ENCODE results near the gene NELFE. TPM values are rescaled to one million over a fixed set of nuclear protein-coding genes. Genes with fewer than 3 reads are reported as not detected.

Gene NELFE
- polyA plus RNA-seq, 1 donor (not counting 4 experiments of a cell fraction or from before 2014, with no cell fraction given) = 51.9 TPM

DNA sequence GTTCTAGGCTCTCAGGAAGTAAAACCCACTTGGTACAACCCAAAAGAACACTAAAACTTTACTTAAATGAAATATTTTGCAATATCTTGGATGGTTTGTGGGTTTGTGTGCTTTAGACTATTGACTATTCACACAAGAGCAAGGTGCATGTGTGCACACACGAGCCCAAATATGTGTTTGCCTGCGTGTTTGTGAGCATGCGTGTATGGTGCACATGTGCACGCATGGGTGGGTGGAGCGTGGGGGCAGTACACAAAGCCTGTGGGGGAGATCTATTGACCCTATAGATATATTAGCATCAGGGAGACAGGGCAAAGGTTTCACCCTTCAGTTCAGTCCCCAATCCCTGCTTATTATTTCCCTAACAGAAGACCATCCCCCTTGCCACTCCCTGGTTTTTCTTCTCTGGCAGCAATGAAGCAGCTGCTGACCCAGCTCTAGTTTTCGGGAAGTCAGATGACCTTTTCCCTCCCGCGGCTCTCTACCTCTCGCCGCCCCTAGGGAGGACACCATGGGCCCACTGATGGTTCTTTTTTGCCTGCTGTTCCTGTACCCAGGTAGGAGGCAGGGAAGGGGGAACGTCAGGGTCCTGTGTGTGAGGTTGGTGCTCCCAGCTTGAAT, 31.4 kb downstream of the NELFE start, which contains the start of gene C2:
C2 (plus strand) TSS at position 476 of the 621 bp plus-strand sequence; CDS start at position 512, 36 bp downstream.
- no peak for TF ChIP-seq EZH2 (IDR thresholded peaks at IDR 0.05; ENCODE audit: low read length)
- TF ChIP-seq, protein P1, sequence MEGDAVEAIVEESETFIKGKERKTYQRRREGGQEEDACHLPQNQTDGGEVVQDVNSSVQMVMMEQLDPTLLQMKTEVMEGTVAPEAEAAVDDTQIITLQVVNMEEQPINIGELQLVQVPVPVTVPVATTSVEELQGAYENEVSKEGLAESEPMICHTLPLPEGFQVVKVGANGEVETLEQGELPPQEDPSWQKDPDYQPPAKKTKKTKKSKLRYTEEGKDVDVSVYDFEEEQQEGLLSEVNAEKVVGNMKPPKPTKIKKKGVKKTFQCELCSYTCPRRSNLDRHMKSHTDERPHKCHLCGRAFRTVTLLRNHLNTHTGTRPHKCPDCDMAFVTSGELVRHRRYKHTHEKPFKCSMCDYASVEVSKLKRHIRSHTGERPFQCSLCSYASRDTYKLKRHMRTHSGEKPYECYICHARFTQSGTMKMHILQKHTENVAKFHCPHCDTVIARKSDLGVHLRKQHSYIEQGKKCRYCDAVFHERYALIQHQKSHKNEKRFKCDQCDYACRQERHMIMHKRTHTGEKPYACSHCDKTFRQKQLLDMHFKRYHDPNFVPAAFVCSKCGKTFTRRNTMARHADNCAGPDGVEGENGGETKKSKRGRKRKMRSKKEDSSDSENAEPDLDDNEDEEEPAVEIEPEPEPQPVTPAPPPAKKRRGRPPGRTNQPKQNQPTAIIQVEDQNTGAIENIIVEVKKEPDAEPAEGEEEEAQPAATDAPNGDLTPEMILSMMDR (optimal IDR thresholded peaks at IDR 0.05 in 1 of 3, IDR thresholded peaks at IDR 0.05 in 1 of 3, conservative IDR thresholded peaks at IDR 0.05 in 1 of 3; ENCODE audit: extremely low read depth in 1 of 3, insufficient read depth in 2 of 3, low read length in 3 of 3) = no peak
- dilution Hi-C loops (cut with MboI; ENCODE audit: extremely low pct_ligation_motif_present, low sequenced_read_pairs) = no loop called here
- no peak within 1 kb of the TSS for H3K4me2 ChIP-seq (ENCODE audit: control insufficient read depth, extremely low read depth, insufficient read depth, low read depth, low read length)
- H3K27me3 ChIP-seq (ENCODE audit: control insufficient read depth, extremely low read depth, insufficient read depth, low read length) = peaks cover 7% of the 10 kb centered on the region
- FAIRE-seq (no peak), DNase-seq (ENCODE audit: low read depth, low spot score) (no peak)
- H4K20me1 ChIP-seq (ENCODE audit: control insufficient read depth, extremely low read depth, insufficient read depth, low read length) = no peaks in the 10 kb centered on the region
- no peak within 1 kb of the TSS for H3K9ac ChIP-seq (ENCODE audit: control insufficient read depth, extremely low read depth, insufficient read depth, low read length)
- no peak within 1 kb of the TSS for H3K4me3 ChIP-seq (ENCODE audit: control insufficient read depth in 2 of 3, extremely low read depth in 1 of 3, insufficient read depth in 2 of 3, low read depth in 1 of 3, low read length in 3 of 3)
- H3K79me2 ChIP-seq (ENCODE audit: control insufficient read depth, insufficient read depth, low read length) = no peaks in the 10 kb centered on the region
- H3K9me1 ChIP-seq (ENCODE audit: control insufficient read depth, extremely low read depth, insufficient read depth, low read length) = no peaks in the 10 kb centered on the region
- no peaks in the 10 kb centered on the region for H3K36me3 ChIP-seq (ENCODE audit: control insufficient read depth in 2 of 2, extremely low read depth in 1 of 2, insufficient read depth in 2 of 2, low read length in 2 of 2)
- no peak within 1 kb of the TSS for H3K27ac ChIP-seq (ENCODE audit: control insufficient read depth, insufficient read depth, low read length)
- H2AFZ ChIP-seq (ENCODE audit: control insufficient read depth, low read length) = no peak within 1 kb of the TSS
- H3K9me3 ChIP-seq (ENCODE audit: control insufficient read depth, low read depth, low read length) = no peaks in the 10 kb centered on the region
- no peaks in the 10 kb centered on the region for H3K4me1 ChIP-seq (ENCODE audit: control insufficient read depth, extremely low read depth, insufficient read depth, low read length)

- no peak overlapping the region for H2AFZ ChIP-seq (ENCODE audit: control insufficient read depth, low read length)
- no peak overlapping the region for H3K4me3 ChIP-seq (ENCODE audit: control insufficient read depth in 2 of 3, extremely low read depth in 1 of 3, insufficient read depth in 2 of 3, low read depth in 1 of 3, low read length in 3 of 3)
- dilution Hi-C loops (cut with MboI; ENCODE audit: extremely low pct_ligation_motif_present, low sequenced_read_pairs) = no loop called here
- no peak for TF ChIP-seq EZH2 (IDR thresholded peaks at IDR 0.05; ENCODE audit: low read length)
- TF ChIP-seq, protein P1 (optimal IDR thresholded peaks at IDR 0.05 in 1 of 3, IDR thresholded peaks at IDR 0.05 in 1 of 3, conservative IDR thresholded peaks at IDR 0.05 in 1 of 3; ENCODE audit: extremely low read depth in 1 of 3, insufficient read depth in 2 of 3, low read length in 3 of 3) = peak in 2 of 3 experiments; percentile 10 to 35
- H3K9me1 ChIP-seq (ENCODE audit: control insufficient read depth, extremely low read depth, insufficient read depth, low read length) = no peaks in the 10 kb centered on the region
- no peak for FAIRE-seq
- no peaks in the 10 kb centered on the region for H3K36me3 ChIP-seq (ENCODE audit: control insufficient read depth in 2 of 2, extremely low read depth in 1 of 2, insufficient read depth in 2 of 2, low read length in 2 of 2)
- no peaks in the 10 kb centered on the region for H3K79me2 ChIP-seq (ENCODE audit: control insufficient read depth, insufficient read depth, low read length)
- H3K9ac ChIP-seq (ENCODE audit: control insufficient read depth, extremely low read depth, insufficient read depth, low read length) = no peak overlapping the region
- peaks cover 7% of the 10 kb centered on the region for H3K27me3 ChIP-seq (ENCODE audit: control insufficient read depth, extremely low read depth, insufficient read depth, low read length)
- H4K20me1 ChIP-seq (ENCODE audit: control insufficient read depth, extremely low read depth, insufficient read depth, low read length) = no peaks in the 10 kb centered on the region
- H3K4me1 ChIP-seq (ENCODE audit: control insufficient read depth, extremely low read depth, insufficient read depth, low read length) = no peaks in the 10 kb centered on the region
- no peak overlapping the region for H3K27ac ChIP-seq (ENCODE audit: control insufficient read depth, insufficient read depth, low read length)
- no peak for DNase-seq (ENCODE audit: low read depth, low spot score)
- H3K9me3 ChIP-seq (ENCODE audit: control insufficient read depth, low read depth, low read length) = no peaks in the 10 kb centered on the region
- no peak overlapping the region for H3K4me2 ChIP-seq (ENCODE audit: control insufficient read depth, extremely low read depth, insufficient read depth, low read depth, low read length)
Measured at GRCh38 chr6:31922942-31923341, 35.8 kb downstream of the NELFE start.

All from keratinocyte (primary cell).